ENCODE data around the gene KCNAB3.

The KCNAB3 gene

DNA sequence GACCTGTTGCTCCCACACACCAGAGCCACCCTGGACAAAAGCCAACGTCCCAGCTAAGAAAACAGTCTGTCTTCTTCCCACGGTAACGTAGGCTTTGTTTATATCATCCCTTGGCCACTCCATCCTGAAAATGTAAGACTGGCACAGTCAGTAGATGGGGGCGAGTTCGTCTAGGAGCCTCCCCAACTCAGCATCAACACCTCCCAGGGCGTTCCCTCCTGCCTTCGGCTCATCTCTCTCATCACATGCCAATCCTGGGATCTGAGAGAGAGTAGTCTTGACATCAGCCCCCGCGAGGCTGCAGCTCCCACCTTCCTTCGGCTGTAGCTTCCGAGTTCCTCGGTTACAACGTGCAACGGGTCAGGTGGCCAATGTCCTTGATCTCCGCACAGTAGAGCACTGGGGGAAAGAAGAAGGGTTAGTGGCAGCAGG is 14.5 kb downstream of the KCNAB3 start (continued):
- TF ChIP-seq ZNF202 (tag by site-specific recombination; IDR thresholded peaks at IDR 0.05; ENCODE audit: borderline replicate concordance) (no peak), ZNF544 (tag by site-specific recombination; IDR thresholded peaks at IDR 0.05) (no peak), GLIS1 (tag by site-specific recombination; IDR thresholded peaks at IDR 0.05) (peak; percentile 89), ZIC2 (tag by site-specific recombination; IDR thresholded peaks at IDR 0.05) (no peak), SALL2 (tag by site-specific recombination; IDR thresholded peaks at IDR 0.05; ENCODE audit: borderline replicate concordance) (no peak), ZNF391 (tag by site-specific recombination; IDR thresholded peaks at IDR 0.05; ENCODE audit: borderline replicate concordance, low read depth) (0 out of 2 replicates have a peak, but pooled peaks have one; percentile 9), GLIS2 (tag by site-specific recombination; IDR thresholded peaks at IDR 0.05) (no peak), KLF7 (tag by site-specific recombination; IDR thresholded peaks at IDR 0.05; ENCODE audit: borderline replicate concordance) (no peak), BCL11A (tag by site-specific recombination; IDR thresholded peaks at IDR 0.05; ENCODE audit: low read depth) (no peak), ZNF571 (tag by site-specific recombination; IDR thresholded peaks at IDR 0.05) (no peak)
- TF ChIP-seq, protein P1, sequence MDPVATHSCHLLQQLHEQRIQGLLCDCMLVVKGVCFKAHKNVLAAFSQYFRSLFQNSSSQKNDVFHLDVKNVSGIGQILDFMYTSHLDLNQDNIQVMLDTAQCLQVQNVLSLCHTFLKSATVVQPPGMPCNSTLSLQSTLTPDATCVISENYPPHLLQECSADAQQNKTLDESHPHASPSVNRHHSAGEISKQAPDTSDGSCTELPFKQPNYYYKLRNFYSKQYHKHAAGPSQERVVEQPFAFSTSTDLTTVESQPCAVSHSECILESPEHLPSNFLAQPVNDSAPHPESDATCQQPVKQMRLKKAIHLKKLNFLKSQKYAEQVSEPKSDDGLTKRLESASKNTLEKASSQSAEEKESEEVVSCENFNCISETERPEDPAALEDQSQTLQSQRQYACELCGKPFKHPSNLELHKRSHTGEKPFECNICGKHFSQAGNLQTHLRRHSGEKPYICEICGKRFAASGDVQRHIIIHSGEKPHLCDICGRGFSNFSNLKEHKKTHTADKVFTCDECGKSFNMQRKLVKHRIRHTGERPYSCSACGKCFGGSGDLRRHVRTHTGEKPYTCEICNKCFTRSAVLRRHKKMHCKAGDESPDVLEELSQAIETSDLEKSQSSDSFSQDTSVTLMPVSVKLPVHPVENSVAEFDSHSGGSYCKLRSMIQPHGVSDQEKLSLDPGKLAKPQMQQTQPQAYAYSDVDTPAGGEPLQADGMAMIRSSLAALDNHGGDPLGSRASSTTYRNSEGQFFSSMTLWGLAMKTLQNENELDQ (tag by site-specific recombination; IDR thresholded peaks at IDR 0.05; ENCODE audit: low read depth) = no peak
- TF ChIP-seq, protein P2, sequence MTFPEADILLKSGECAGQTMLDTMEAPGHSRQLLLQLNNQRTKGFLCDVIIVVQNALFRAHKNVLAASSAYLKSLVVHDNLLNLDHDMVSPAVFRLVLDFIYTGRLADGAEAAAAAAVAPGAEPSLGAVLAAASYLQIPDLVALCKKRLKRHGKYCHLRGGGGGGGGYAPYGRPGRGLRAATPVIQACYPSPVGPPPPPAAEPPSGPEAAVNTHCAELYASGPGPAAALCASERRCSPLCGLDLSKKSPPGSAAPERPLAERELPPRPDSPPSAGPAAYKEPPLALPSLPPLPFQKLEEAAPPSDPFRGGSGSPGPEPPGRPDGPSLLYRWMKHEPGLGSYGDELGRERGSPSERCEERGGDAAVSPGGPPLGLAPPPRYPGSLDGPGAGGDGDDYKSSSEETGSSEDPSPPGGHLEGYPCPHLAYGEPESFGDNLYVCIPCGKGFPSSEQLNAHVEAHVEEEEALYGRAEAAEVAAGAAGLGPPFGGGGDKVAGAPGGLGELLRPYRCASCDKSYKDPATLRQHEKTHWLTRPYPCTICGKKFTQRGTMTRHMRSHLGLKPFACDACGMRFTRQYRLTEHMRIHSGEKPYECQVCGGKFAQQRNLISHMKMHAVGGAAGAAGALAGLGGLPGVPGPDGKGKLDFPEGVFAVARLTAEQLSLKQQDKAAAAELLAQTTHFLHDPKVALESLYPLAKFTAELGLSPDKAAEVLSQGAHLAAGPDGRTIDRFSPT (tag by site-specific recombination; IDR thresholded peaks at IDR 0.05) = 0 out of 2 replicates have a peak, but pooled peaks have one; percentile 24
- TF ChIP-seq, protein P3, sequence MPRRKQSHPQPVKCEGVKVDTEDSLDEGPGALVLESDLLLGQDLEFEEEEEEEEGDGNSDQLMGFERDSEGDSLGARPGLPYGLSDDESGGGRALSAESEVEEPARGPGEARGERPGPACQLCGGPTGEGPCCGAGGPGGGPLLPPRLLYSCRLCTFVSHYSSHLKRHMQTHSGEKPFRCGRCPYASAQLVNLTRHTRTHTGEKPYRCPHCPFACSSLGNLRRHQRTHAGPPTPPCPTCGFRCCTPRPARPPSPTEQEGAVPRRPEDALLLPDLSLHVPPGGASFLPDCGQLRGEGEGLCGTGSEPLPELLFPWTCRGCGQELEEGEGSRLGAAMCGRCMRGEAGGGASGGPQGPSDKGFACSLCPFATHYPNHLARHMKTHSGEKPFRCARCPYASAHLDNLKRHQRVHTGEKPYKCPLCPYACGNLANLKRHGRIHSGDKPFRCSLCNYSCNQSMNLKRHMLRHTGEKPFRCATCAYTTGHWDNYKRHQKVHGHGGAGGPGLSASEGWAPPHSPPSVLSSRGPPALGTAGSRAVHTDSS (tag by site-specific recombination; IDR thresholded peaks at IDR 0.05) = no peak
- TF ChIP-seq, protein P4, sequence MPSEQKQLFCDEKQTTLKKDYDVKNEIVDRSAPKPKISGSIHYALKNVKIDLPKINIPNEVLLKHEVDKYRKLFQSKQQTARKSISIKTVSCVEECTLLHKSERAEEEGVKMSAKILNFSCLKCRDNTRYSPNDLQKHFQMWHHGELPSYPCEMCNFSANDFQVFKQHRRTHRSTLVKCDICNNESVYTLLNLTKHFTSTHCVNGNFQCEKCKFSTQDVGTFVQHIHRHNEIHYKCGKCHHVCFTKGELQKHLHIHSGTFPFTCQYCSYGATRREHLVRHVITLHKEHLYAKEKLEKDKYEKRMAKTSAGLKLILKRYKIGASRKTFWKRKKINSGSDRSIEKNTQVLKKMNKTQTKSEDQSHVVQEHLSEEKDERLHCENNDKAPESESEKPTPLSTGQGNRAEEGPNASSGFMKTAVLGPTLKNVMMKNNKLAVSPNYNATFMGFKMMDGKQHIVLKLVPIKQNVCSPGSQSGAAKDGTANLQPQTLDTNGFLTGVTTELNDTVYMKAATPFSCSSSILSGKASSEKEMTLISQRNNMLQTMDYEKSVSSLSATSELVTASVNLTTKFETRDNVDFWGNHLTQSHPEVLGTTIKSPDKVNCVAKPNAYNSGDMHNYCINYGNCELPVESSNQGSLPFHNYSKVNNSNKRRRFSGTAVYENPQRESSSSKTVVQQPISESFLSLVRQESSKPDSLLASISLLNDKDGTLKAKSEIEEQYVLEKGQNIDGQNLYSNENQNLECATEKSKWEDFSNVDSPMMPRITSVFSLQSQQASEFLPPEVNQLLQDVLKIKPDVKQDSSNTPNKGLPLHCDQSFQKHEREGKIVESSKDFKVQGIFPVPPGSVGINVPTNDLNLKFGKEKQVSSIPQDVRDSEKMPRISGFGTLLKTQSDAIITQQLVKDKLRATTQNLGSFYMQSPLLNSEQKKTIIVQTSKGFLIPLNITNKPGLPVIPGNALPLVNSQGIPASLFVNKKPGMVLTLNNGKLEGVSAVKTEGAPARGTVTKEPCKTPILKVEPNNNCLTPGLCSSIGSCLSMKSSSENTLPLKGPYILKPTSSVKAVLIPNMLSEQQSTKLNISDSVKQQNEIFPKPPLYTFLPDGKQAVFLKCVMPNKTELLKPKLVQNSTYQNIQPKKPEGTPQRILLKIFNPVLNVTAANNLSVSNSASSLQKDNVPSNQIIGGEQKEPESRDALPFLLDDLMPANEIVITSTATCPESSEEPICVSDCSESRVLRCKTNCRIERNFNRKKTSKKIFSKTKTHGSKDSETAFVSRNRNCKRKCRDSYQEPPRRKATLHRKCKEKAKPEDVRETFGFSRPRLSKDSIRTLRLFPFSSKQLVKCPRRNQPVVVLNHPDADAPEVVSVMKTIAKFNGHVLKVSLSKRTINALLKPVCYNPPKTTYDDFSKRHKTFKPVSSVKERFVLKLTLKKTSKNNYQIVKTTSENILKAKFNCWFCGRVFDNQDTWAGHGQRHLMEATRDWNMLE (tag by site-specific recombination; conservative IDR thresholded peaks at IDR 0.05; ENCODE audit: low read depth) = no peak
- TF ChIP-seq, protein P5, sequence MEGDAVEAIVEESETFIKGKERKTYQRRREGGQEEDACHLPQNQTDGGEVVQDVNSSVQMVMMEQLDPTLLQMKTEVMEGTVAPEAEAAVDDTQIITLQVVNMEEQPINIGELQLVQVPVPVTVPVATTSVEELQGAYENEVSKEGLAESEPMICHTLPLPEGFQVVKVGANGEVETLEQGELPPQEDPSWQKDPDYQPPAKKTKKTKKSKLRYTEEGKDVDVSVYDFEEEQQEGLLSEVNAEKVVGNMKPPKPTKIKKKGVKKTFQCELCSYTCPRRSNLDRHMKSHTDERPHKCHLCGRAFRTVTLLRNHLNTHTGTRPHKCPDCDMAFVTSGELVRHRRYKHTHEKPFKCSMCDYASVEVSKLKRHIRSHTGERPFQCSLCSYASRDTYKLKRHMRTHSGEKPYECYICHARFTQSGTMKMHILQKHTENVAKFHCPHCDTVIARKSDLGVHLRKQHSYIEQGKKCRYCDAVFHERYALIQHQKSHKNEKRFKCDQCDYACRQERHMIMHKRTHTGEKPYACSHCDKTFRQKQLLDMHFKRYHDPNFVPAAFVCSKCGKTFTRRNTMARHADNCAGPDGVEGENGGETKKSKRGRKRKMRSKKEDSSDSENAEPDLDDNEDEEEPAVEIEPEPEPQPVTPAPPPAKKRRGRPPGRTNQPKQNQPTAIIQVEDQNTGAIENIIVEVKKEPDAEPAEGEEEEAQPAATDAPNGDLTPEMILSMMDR (tag by site-specific recombination; IDR thresholded peaks at IDR 0.05) = no peak

All from HEK293 (cell line).